ENCODE measurements around the gene KLLN. TPM values are rescaled to one million over a fixed set of nuclear protein-coding genes. Genes with fewer than 3 reads are reported as not detected.

KLLN gene
- polyA plus RNA-seq, 3 donors = 1.5 to 1.6 (median 1.6) TPM

GRCh38 chr10:87817609-87818504 lies 45.5 kb downstream of the KLLN start, which contains the start of gene ATAD1:
Gene ATAD1, minus strand, starts transcription at chr10:87818226. Its CDS starts 3,627 bp downstream, at chr10:87814599.
- DNase-seq (ENCODE audit: extremely low read depth in 1 of 11, low read depth in 9 of 11, low spot score in 4 of 11) = peak; percentile 74 to 85 (median 80)

GRCh38 chr10:87816898-87817608 lies 46.3 kb downstream of the KLLN start:
- DNase-seq (ENCODE audit: extremely low read depth in 1 of 11, low read depth in 9 of 11, low spot score in 4 of 11) = peak in 1 of 11 donors; percentile 2

- DNase-seq (ENCODE audit: extremely low read depth in 1 of 11, low read depth in 9 of 11, low spot score in 4 of 11) = no peak
Measured at GRCh38 chr10:87816163-87816897, 47.0 kb downstream of the KLLN start.

Other genes starting within 250 kb of the KLLN start
- 10 to 100 TPM; 26.8 to 44.7 (median 33.4) TPM for gene PAPSS2, start 203.7 kb downstream of the KLLN start, polyA plus RNA-seq (ENCODE audit: insufficient read length in 3 of 3)
- 10 to 100 TPM; 51.4 to 67.7 (median 59.3) TPM for gene ATAD1, start 45.3 kb downstream of the KLLN start, polyA plus RNA-seq (ENCODE audit: insufficient read length in 3 of 3)
- 10 to 100 TPM; 63.7 to 80.1 (median 69.8) TPM for gene PTEN, start 92 bp upstream of the KLLN start, polyA plus RNA-seq (ENCODE audit: insufficient read length in 3 of 3)

Measured in renal cortex interstitium (tissue), 11 donors.